ENCODE measurements around the gene CCNDBP1.
"Not testable (repeated sequence)": the region's sequence is repeated elsewhere in the genome, so short reads cannot be mapped to it uniquely, and the experiment has no call there.

The CCNDBP1 gene, protein sequence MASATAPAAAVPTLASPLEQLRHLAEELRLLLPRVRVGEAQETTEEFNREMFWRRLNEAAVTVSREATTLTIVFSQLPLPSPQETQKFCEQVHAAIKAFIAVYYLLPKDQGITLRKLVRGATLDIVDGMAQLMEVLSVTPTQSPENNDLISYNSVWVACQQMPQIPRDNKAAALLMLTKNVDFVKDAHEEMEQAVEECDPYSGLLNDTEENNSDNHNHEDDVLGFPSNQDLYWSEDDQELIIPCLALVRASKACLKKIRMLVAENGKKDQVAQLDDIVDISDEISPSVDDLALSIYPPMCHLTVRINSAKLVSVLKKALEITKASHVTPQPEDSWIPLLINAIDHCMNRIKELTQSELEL

GRCh38 chr15:43185157-43186002 lies at the start of gene CCNDBP1:
TSS of gene CCNDBP1 (plus strand) at chr15:43185403. CDS start at chr15:43185499, 96 bp downstream.
- no peaks in the 10 kb centered on the region for H3K9me3 Mint-ChIP-seq
- H3K4me3 Mint-ChIP-seq = peak within 1 kb of the TSS; percentile 89 to 93
- H3K27ac Mint-ChIP-seq = peak within 1 kb of the TSS; percentile 97 to 99
- DNase-seq (peak; percentile 88 to 93), ATAC-seq (peak; percentile 97)
- peaks cover 17% of the 10 kb centered on the region for H3K4me1 Mint-ChIP-seq
- H3K27me3 Mint-ChIP-seq = no peaks in the 10 kb centered on the region

DNA sequence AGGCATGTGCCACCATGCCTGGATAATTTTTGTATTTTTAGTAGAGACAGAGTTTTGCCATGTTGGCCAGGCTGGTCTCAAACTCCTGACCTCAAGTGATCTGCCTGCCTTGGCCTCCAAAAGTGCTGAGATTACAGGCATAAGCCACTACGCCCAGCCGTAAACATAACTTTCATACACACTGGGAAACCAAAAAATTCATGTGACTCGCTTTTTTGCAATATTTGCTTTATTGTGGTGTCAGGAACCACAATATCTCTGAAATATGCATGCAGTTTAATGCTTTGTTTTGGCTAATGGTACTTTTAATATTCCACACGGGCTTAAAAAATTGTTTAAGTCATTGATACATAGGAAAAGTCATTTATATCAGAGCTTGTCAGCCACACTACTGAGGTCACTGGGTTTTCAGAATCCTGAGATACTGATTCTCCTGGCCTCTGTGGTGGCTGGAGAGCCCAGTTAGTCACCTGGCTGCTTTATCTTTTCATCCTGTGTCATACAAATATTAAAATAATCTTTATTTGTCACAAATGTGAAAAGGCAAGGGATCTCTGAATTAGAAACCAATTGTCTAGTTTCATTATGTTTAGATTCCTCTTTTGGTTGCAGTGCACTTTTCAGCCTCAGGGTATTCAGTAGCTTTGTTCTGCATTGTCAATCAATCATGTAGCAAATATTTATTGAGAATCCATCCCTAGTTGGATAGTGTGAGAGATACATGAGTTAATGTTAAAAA lies 41.8 kb upstream of the CCNDBP1 start:
- ATAC-seq (peak; percentile 35), DNase-seq (no peak)
- Mint-ChIP-seq H3K4me3 (no peak overlapping the region), H3K27ac (no peak overlapping the region), H3K4me1 (peaks cover 15% of the 10 kb centered on the region), H3K9me3 (no peaks in the 10 kb centered on the region), H3K27me3 (no peaks in the 10 kb centered on the region)

GRCh38 chr15:43144512-43144911 lies 40.7 kb upstream of the CCNDBP1 start:
- Mint-ChIP-seq H3K4me1 (peaks cover 15% of the 10 kb centered on the region), H3K27me3 (no peaks in the 10 kb centered on the region), H3K9me3 (no peaks in the 10 kb centered on the region), H3K27ac (no peak overlapping the region), H3K4me3 (no peak overlapping the region)
- no peak for ATAC-seq
- no peak for DNase-seq

DNA sequence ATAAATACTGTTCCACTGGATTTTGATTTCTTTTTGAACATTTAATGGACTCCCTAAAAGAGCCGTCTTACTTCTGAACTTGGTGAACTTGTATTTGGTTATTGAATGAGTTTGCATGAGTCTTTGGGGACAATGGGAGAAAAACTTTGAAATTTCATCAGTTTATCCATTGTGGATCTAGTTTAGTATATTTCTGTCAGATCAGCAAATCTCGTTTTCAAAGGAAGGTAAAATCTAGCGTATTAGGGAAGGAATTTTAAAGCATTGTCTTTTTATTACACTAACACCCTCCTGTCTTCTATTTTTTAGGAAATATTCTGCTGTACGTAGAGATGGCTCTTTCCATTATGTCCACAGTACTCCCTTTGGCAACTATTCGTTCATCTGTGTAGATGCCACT lies 39.0 kb upstream of the CCNDBP1 start:
- Mint-ChIP-seq H3K27ac (no peak overlapping the region), H3K4me1 (peaks cover 16% of the 10 kb centered on the region), H3K4me3 (no peak overlapping the region), H3K27me3 (no peaks in the 10 kb centered on the region), H3K9me3 (no peaks in the 10 kb centered on the region)
- ATAC-seq (no peak), DNase-seq (no peak)

- Mint-ChIP-seq H3K4me1 (peaks cover 15% of the 10 kb centered on the region), H3K9me3 (no peaks in the 10 kb centered on the region), H3K4me3 (no peak overlapping the region), H3K27ac (no peak overlapping the region), H3K27me3 (no peaks in the 10 kb centered on the region)
- ATAC-seq = no peak
- DNase-seq = no peak
These were observed 34.8 kb upstream of the CCNDBP1 start for GRCh38 chr15:43150191-43150929.

GRCh38 chr15:43151688-43152087 lies 33.5 kb upstream of the CCNDBP1 start:
- H3K27me3 Mint-ChIP-seq = no peaks in the 10 kb centered on the region
- H3K9me3 Mint-ChIP-seq = no peaks in the 10 kb centered on the region
- peak; percentile 73 for ATAC-seq
- H3K27ac Mint-ChIP-seq = peak overlapping the region in 1 of 2 donors; percentile 61
- peaks cover 15% of the 10 kb centered on the region for H3K4me1 Mint-ChIP-seq
- H3K4me3 Mint-ChIP-seq = peak overlapping the region in 1 of 2 donors; percentile 17
- no peak for DNase-seq

DNA sequence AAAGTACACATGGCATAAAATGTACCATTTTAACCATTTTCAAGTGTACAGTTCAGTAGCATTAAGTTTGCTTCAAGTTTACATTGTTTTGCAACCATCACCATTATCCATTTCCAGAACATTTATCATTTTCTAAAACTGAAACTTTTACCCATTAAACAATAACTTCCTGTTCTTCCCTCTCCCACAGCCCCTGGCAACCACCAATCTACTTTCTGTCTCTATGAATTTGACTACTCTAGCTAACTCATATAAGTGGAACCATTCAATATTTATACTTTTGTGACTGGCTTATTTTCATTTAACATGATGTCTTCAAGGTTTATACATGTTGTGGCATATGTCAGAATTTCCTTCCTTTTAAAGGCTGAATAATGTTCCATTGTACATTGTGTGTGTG lies 31.9 kb upstream of the CCNDBP1 start:
- H3K27me3 Mint-ChIP-seq = no peaks in the 10 kb centered on the region
- no peaks in the 10 kb centered on the region for H3K9me3 Mint-ChIP-seq
- no peak overlapping the region for H3K4me3 Mint-ChIP-seq
- H3K27ac Mint-ChIP-seq = no peak overlapping the region
- no peak for ATAC-seq
- no peak for DNase-seq
- H3K4me1 Mint-ChIP-seq = peaks cover 15% of the 10 kb centered on the region

DNA sequence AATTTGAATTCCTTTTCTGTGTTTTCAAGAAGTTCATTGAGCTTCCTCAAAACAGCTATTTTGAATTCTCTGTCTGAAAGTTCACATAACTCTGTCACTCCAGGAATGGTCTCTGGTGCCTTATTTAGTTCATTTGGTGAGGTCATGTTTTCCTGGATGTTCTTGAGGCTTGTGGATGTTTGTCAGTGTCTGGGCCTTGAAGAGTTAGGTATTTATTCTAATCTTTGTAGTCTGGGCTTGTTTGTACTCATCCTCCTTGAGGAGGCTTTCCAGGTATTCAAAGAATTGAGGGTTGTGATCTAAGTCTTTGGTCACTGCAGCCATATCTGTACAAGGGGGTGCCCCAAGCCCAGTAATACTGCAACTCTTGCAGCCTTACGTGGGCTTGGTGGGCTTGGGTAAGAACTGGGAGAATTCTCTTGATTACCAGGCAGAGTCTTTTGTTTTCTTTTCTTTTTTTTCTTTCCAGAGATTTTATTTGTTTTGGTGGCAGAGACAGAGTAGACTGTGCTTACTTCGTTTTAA lies 19.3 kb upstream of the CCNDBP1 start:
- Mint-ChIP-seq H3K27ac (peak overlapping the region in 1 of 2 donors; percentile 48), H3K4me3 (no peak overlapping the region), H3K4me1 (peaks cover 4% of the 10 kb centered on the region), H3K27me3 (no peaks in the 10 kb centered on the region), H3K9me3 (peaks cover 0 to 5% of the 10 kb centered on the region in 2 donors)
- no peak for DNase-seq
- peak; percentile 52 for ATAC-seq

- not testable (repeated sequence) for DNase-seq, H3K27me3 Mint-ChIP-seq, H3K9me3 Mint-ChIP-seq, H3K4me1 Mint-ChIP-seq, H3K27ac Mint-ChIP-seq, ATAC-seq, H3K4me3 Mint-ChIP-seq
These were observed 17.9 kb upstream of the CCNDBP1 start for GRCh38 chr15:43167261-43167660.

DNA sequence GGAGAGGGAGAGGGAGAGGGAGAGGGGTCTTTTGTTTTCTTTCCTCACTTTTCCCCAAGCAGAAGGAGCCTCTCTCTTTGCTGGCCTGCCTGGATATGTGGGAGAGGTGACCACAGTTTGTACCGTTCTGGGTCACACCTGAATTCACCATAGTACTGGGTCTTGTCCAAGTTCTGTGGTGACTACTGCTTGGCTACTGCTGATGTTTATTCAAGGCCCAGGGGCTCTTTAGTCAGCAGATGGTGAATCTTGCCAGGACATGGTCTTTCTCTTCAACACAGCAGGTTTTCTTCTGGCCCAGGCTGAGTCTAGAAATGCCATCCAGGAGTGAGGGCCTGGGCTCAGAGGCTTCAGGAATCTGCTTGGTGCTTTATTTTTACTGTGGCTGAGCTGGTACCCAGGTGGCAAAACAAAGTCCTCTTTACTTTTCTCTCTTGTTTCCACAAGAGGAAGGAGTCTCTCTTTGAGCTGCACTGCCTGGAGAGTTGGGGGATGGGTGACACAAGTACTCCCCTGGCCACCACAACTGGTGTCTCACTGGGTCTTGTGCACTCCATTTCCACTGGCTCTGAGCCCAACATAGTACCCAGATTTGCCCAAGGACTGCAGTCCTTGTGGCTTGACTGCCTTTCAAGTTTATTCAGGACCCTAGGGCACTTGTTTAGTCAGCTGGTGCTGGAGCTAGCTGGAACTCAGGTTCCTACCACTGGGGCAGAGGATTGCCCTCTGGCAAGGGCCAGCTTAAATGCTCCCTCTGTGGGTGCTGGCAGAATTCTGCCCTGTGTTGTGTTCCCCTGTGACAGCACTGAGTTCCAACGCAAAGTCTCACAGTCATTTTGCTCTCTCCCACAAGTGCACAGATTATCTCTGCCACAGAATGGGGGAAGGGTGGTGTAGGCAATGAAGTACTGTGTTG lies 16.8 kb upstream of the CCNDBP1 start:
- Mint-ChIP-seq H3K4me1 (peaks cover 4% of the 10 kb centered on the region), H3K4me3 (no peak overlapping the region), H3K9me3 (peaks cover 0 to 7% of the 10 kb centered on the region in 2 donors), H3K27me3 (no peaks in the 10 kb centered on the region), H3K27ac (peak overlapping the region in 1 of 2 donors; percentile 19)
- no peak for DNase-seq
- no peak for ATAC-seq

DNA sequence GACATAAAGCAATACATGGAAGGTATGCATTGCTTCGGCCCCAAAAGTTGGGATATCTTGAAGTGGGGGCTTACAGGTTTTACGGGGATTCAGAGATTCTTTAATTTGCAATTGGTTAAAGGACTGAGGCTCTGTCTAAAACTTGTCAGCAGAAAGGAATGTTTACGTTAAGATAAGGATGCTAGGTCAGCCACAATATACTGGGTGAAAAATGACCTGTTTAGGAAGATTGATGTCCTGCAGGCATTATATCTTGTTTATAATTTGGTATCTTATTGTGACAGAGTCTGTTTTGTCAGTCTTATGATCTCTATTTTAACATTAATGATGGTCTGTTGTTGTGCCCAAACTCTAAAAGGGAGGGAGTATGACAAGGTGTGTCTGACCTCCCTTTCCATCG lies 15.3 kb upstream of the CCNDBP1 start:
- Mint-ChIP-seq H3K27me3 (no peaks in the 10 kb centered on the region), H3K9me3 (peaks cover 0 to 7% of the 10 kb centered on the region in 2 donors), H3K4me3 (no peak overlapping the region), H3K4me1 (peaks cover 4% of the 10 kb centered on the region), H3K27ac (no peak overlapping the region)
- DNase-seq = no peak
- ATAC-seq = no peak

GRCh38 chr15:43175656-43176309 lies 9.4 kb upstream of the CCNDBP1 start:
- not testable (repeated sequence) for DNase-seq, H3K9me3 Mint-ChIP-seq, H3K27me3 Mint-ChIP-seq, H3K4me1 Mint-ChIP-seq, H3K4me3 Mint-ChIP-seq, ATAC-seq, H3K27ac Mint-ChIP-seq

GRCh38 chr15:43177147-43177546 lies 8.1 kb upstream of the CCNDBP1 start:
- not testable (repeated sequence) for H3K9me3 Mint-ChIP-seq

More at GRCh38 chr15:43177147-43177546, 8.1 kb upstream of the CCNDBP1 start:
- not testable (repeated sequence) for H3K27me3 Mint-ChIP-seq, H3K27ac Mint-ChIP-seq, ATAC-seq, H3K4me1 Mint-ChIP-seq, H3K4me3 Mint-ChIP-seq, DNase-seq

All from stimulated activated naive CD8-positive, alpha-beta T cell treated with anti-CD3 and anti-CD28 coated beads, Interleukin-15, amount 100 ng/mL, for 72 hours (primary cell).